SK-N-SH (cell line): ENCODE data around the gene ZEB2.

ENCODE experiments used
- EP300 ChIP-seq, 2 experiments: IDR thresholded peaks; 2 replicates each; pipeline versions ENCODE4 v1.4.0 to v1.6.1; 2012; ENCODE audit warnings: borderline replicate concordance in 1 of 2, low read depth in 1 of 2, low read length in 1 of 2
- EZH2phosphoT487 ChIP-seq: fragments of 200-600 bp; sonication (generic); IDR thresholded peaks from 2 replicates; pipeline ENCODE4 v1.6.1; 2017; ENCODE audit warnings: low read depth, mixed run types, mild to moderate bottlenecking, antibody characterized with exemption, moderate library complexity, borderline replicate concordance
- FOXJ3 ChIP-seq: sonication (generic); formaldehyde crosslinking; IDR thresholded peaks from 2 replicates; pipeline ENCODE4 v1.5.1; 2020; ENCODE audit warnings: mild to moderate bottlenecking, missing genetic modification reagents
- GABPA ChIP-seq: IDR thresholded peaks from 2 replicates; pipeline ENCODE4 v1.4.0; 2012; ENCODE audit warnings: low read depth, mild to moderate bottlenecking
- POLR2AphosphoS5 ChIP-seq: IDR thresholded peaks from 2 replicates; pipeline ENCODE4 v1.6.1; 2012; ENCODE audit warnings: low read depth, low read length
- RAD21 ChIP-seq: IDR thresholded peaks from 2 replicates; pipeline ENCODE4 v1.6.1; 2012; ENCODE audit warnings: mild to moderate bottlenecking, low read length
- RCOR1 ChIP-seq: fragments of 150-350 bp; IDR thresholded peaks from 2 replicates; pipeline ENCODE4 v1.6.1; 2017; ENCODE audit warnings: antibody characterized with exemption, low read length
- SMC3 ChIP-seq: IDR thresholded peaks from 2 replicates; pipeline ENCODE4 v1.6.1; 2012; ENCODE audit warnings: low read depth, low read length, improper control_type of control experiment
- TAF1 ChIP-seq: IDR thresholded peaks from 2 replicates; pipeline ENCODE4 v1.6.1; 2012; ENCODE audit warnings: low read depth, mild to moderate bottlenecking, low read length, moderate library complexity, borderline replicate concordance
- TCF12 ChIP-seq: IDR thresholded peaks from 2 replicates; pipeline ENCODE4 v1.4.0; 2012
- TF ChIP-seq, protein P1 (sequence below): fragments of 200-600 bp; sonication (generic); IDR thresholded peaks from 2 replicates; pipeline ENCODE4 v1.6.1; 2017; ENCODE audit warnings: antibody characterized with exemption, mild to moderate bottlenecking, moderate library complexity
- TF ChIP-seq, protein P2 (sequence below): IDR thresholded peaks from 2 replicates; pipeline ENCODE4 v1.6.1; 2012; ENCODE audit warnings: mild to moderate bottlenecking, low read depth, low read length, moderate library complexity
- TF ChIP-seq, protein P3 (sequence below): IDR thresholded peaks from 2 replicates; pipeline ENCODE4 v1.4.0; 2012; ENCODE audit warnings: low read depth
- TF ChIP-seq, protein P4 (sequence below): IDR thresholded peaks from 2 replicates; pipeline ENCODE4 v1.4.0; 2012; ENCODE audit warnings: low read depth, borderline replicate concordance

DNA sequence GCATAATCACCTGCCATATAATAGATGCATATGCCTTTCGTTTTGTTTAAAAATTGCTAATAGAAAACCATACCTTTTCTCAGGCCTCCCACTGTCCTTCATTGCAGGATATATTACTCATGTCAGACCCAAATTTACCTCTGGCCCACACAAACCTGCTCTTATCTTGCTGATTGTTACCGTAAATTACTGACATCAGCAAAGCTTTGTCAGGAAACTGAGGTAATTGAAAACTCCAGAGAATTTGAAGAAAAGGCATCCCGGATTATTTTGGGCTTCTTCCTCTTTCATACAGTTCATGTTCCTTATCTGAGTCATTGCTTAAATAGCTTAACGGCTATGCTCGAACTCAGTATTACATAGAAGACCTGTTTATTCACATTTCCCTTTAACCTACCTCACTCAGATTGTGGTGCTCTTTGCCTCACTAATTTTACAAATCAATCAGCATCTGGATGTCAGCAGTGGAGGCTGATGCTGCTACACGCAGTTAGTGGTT, 145.7 kb downstream of the ZEB2 start:
- TF ChIP-seq, protein P1, sequence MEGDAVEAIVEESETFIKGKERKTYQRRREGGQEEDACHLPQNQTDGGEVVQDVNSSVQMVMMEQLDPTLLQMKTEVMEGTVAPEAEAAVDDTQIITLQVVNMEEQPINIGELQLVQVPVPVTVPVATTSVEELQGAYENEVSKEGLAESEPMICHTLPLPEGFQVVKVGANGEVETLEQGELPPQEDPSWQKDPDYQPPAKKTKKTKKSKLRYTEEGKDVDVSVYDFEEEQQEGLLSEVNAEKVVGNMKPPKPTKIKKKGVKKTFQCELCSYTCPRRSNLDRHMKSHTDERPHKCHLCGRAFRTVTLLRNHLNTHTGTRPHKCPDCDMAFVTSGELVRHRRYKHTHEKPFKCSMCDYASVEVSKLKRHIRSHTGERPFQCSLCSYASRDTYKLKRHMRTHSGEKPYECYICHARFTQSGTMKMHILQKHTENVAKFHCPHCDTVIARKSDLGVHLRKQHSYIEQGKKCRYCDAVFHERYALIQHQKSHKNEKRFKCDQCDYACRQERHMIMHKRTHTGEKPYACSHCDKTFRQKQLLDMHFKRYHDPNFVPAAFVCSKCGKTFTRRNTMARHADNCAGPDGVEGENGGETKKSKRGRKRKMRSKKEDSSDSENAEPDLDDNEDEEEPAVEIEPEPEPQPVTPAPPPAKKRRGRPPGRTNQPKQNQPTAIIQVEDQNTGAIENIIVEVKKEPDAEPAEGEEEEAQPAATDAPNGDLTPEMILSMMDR = no peak
- TF ChIP-seq EP300 (IDR thresholded peaks at IDR 0.05; ENCODE audit: borderline replicate concordance in 1 of 2, low read depth in 1 of 2, low read length in 1 of 2) = no peak
- TF ChIP-seq POLR2AphosphoS5 = no peak
- TF ChIP-seq, protein P2, sequence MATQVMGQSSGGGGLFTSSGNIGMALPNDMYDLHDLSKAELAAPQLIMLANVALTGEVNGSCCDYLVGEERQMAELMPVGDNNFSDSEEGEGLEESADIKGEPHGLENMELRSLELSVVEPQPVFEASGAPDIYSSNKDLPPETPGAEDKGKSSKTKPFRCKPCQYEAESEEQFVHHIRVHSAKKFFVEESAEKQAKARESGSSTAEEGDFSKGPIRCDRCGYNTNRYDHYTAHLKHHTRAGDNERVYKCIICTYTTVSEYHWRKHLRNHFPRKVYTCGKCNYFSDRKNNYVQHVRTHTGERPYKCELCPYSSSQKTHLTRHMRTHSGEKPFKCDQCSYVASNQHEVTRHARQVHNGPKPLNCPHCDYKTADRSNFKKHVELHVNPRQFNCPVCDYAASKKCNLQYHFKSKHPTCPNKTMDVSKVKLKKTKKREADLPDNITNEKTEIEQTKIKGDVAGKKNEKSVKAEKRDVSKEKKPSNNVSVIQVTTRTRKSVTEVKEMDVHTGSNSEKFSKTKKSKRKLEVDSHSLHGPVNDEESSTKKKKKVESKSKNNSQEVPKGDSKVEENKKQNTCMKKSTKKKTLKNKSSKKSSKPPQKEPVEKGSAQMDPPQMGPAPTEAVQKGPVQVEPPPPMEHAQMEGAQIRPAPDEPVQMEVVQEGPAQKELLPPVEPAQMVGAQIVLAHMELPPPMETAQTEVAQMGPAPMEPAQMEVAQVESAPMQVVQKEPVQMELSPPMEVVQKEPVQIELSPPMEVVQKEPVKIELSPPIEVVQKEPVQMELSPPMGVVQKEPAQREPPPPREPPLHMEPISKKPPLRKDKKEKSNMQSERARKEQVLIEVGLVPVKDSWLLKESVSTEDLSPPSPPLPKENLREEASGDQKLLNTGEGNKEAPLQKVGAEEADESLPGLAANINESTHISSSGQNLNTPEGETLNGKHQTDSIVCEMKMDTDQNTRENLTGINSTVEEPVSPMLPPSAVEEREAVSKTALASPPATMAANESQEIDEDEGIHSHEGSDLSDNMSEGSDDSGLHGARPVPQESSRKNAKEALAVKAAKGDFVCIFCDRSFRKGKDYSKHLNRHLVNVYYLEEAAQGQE = no peak
- TF ChIP-seq FOXJ3 (CRISPR knock-in tag) = no peak
- no peak for TF ChIP-seq TCF12
- TF ChIP-seq, protein P3, sequence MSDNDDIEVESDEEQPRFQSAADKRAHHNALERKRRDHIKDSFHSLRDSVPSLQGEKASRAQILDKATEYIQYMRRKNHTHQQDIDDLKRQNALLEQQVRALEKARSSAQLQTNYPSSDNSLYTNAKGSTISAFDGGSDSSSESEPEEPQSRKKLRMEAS = no peak
- no peak for TF ChIP-seq RCOR1
- no peak for TF ChIP-seq SMC3
- no peak for TF ChIP-seq RAD21
- TF ChIP-seq TAF1 = no peak
- TF ChIP-seq, protein P4, sequence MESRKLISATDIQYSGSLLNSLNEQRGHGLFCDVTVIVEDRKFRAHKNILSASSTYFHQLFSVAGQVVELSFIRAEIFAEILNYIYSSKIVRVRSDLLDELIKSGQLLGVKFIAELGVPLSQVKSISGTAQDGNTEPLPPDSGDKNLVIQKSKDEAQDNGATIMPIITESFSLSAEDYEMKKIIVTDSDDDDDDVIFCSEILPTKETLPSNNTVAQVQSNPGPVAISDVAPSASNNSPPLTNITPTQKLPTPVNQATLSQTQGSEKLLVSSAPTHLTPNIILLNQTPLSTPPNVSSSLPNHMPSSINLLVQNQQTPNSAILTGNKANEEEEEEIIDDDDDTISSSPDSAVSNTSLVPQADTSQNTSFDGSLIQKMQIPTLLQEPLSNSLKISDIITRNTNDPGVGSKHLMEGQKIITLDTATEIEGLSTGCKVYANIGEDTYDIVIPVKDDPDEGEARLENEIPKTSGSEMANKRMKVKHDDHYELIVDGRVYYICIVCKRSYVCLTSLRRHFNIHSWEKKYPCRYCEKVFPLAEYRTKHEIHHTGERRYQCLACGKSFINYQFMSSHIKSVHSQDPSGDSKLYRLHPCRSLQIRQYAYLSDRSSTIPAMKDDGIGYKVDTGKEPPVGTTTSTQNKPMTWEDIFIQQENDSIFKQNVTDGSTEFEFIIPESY = no peak
- no peak for TF ChIP-seq EZH2phosphoT487
- TF ChIP-seq GABPA = no peak
